Activated naive CD8-positive, alpha-beta T cell treated with anti-CD3 and anti-CD28 coated beads, Interleukin-2, amount 50 U/mL, for 24 hours (primary cell): ENCODE results near the gene PLEKHF1.

Experiments used
- ATAC-seq: fragments of 150-1000 bp; cut with Tn5 transposase; one replicate; pipeline ENCODE4 v1.10.0; 2021
- DNase-seq: peaks from one replicate; pipeline ENCODE4 v3.0.0; 2021
- H3K27ac Mint-ChIP-seq: one replicate; pipeline ENCODE4 v1.8.0; 2021; ENCODE audit warnings: mild to moderate bottlenecking, mixed read lengths
- H3K27me3 Mint-ChIP-seq: one replicate; pipeline ENCODE4 v1.8.0; 2021; ENCODE audit warnings: mixed read lengths
- H3K36me3 Mint-ChIP-seq: one replicate; pipeline ENCODE4 v1.8.0; 2021; ENCODE audit warnings: low read depth, mixed read lengths
- H3K4me1 Mint-ChIP-seq: one replicate; pipeline ENCODE4 v1.8.0; 2021; ENCODE audit warnings: mixed read lengths
- H3K4me3 Mint-ChIP-seq: one replicate; pipeline ENCODE4 v1.8.0; 2021; ENCODE audit warnings: mild to moderate bottlenecking, moderate library complexity, mixed read lengths
- H3K9me3 Mint-ChIP-seq: one replicate; pipeline ENCODE4 v1.8.0; 2021; ENCODE audit warnings: mixed read lengths

Gene PLEKHF1

GRCh38 chr19:29687897-29688728 lies 22.9 kb downstream of the PLEKHF1 start:
- DNase-seq (no peak), ATAC-seq (peak; percentile 29)
- Mint-ChIP-seq H3K4me1 (peaks cover 48% of the 10 kb centered on the region), H3K27ac (peak overlapping the region; percentile 82), H3K9me3 (peaks cover 5% of the 10 kb centered on the region), H3K36me3 (peaks cover 5% of the 10 kb centered on the region), H3K27me3 (no peaks in the 10 kb centered on the region), H3K4me3 (peak overlapping the region; percentile 7)

DNA sequence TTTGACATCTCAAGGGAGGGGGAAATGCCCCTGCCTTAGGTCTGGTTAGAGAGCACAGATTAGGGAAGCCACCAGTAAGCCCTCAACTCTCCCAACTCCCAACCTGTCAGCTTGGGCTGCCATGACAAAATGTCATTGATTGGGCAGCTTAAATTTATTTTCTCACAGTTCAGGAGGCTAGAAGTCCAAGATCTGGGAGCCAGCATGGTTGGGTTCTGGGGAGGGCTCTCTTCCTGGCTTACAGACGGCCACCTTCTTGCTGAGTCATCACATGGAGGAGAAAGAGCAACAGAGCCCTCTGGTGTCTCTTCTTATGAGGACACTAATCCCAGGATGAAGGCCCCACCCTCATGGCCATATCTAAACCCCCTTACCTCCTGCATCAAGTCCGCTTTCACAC lies 25.6 kb downstream of the PLEKHF1 start:
- H3K4me3 Mint-ChIP-seq: no peak overlapping the region
- peaks cover 5% of the 10 kb centered on the region for H3K9me3 Mint-ChIP-seq
- H3K27me3 Mint-ChIP-seq: no peaks in the 10 kb centered on the region
- ATAC-seq: peak; percentile 39
- peak overlapping the region; percentile 72 for H3K27ac Mint-ChIP-seq
- peaks cover 45% of the 10 kb centered on the region for H3K4me1 Mint-ChIP-seq
- peaks cover 5% of the 10 kb centered on the region for H3K36me3 Mint-ChIP-seq
- DNase-seq: peak; percentile 59

GRCh38 chr19:29694161-29694560 lies 28.9 kb downstream of the PLEKHF1 start:
- Mint-ChIP-seq H3K4me3 (no peak overlapping the region), H3K36me3 (peaks cover 5% of the 10 kb centered on the region), H3K9me3 (peaks cover 5% of the 10 kb centered on the region), H3K27ac (no peak overlapping the region), H3K4me1 (peaks cover 19% of the 10 kb centered on the region), H3K27me3 (no peaks in the 10 kb centered on the region)
- no peak for DNase-seq
- ATAC-seq: no peak

GRCh38 chr19:29694669-29695627 lies 29.7 kb downstream of the PLEKHF1 start:
- Mint-ChIP-seq H3K36me3 (no peaks in the 10 kb centered on the region), H3K9me3 (no peaks in the 10 kb centered on the region), H3K4me3 (no peak overlapping the region), H3K27ac (no peak overlapping the region), H3K27me3 (no peaks in the 10 kb centered on the region), H3K4me1 (peaks cover 15% of the 10 kb centered on the region)
- DNase-seq: peak; percentile 89
- ATAC-seq: peak; percentile 98

GRCh38 chr19:29695765-29696564 lies 30.7 kb downstream of the PLEKHF1 start:
- peaks cover 8% of the 10 kb centered on the region for H3K4me1 Mint-ChIP-seq
- H3K27me3 Mint-ChIP-seq: no peaks in the 10 kb centered on the region
- no peak for DNase-seq
- H3K9me3 Mint-ChIP-seq: no peaks in the 10 kb centered on the region
- no peak overlapping the region for H3K4me3 Mint-ChIP-seq
- ATAC-seq: no peak
- H3K27ac Mint-ChIP-seq: no peak overlapping the region
- H3K36me3 Mint-ChIP-seq: peaks cover under 1% of the 10 kb centered on the region

GRCh38 chr19:29696565-29696846 lies 31.2 kb downstream of the PLEKHF1 start:
- Mint-ChIP-seq H3K4me1 (peaks cover 6% of the 10 kb centered on the region), H3K27me3 (no peaks in the 10 kb centered on the region), H3K9me3 (no peaks in the 10 kb centered on the region), H3K4me3 (no peak overlapping the region), H3K36me3 (peaks cover 3% of the 10 kb centered on the region), H3K27ac (no peak overlapping the region)
- DNase-seq: no peak
- no peak for ATAC-seq

GRCh38 chr19:29697523-29698261 lies 32.4 kb downstream of the PLEKHF1 start:
- H3K9me3 Mint-ChIP-seq: no peaks in the 10 kb centered on the region
- no peak overlapping the region for H3K27ac Mint-ChIP-seq

GRCh38 chr19:29699861-29700260 lies 34.6 kb downstream of the PLEKHF1 start:
- Mint-ChIP-seq H3K4me1 (peaks cover 14% of the 10 kb centered on the region), H3K4me3 (no peak overlapping the region), H3K27me3 (no peaks in the 10 kb centered on the region), H3K27ac (no peak overlapping the region), H3K9me3 (no peaks in the 10 kb centered on the region), H3K36me3 (peaks cover 6% of the 10 kb centered on the region)
- no peak for ATAC-seq
- DNase-seq: no peak

More at GRCh38 chr19:29697523-29698261, 32.4 kb downstream of the PLEKHF1 start:
- Mint-ChIP-seq H3K4me1 (peaks cover 6% of the 10 kb centered on the region), H3K36me3 (peaks cover 6% of the 10 kb centered on the region), H3K27me3 (no peaks in the 10 kb centered on the region), H3K4me3 (no peak overlapping the region)
- DNase-seq (no peak), ATAC-seq (no peak)

- H3K4me3 Mint-ChIP-seq: no peak overlapping the region
- no peak for DNase-seq
- ATAC-seq: no peak
- H3K36me3 Mint-ChIP-seq: peaks cover 9% of the 10 kb centered on the region
- no peaks in the 10 kb centered on the region for H3K27me3 Mint-ChIP-seq
- H3K4me1 Mint-ChIP-seq: peaks cover 20% of the 10 kb centered on the region
- no peak overlapping the region for H3K27ac Mint-ChIP-seq
- no peaks in the 10 kb centered on the region for H3K9me3 Mint-ChIP-seq
Measured at GRCh38 chr19:29700498-29700897, 35.2 kb downstream of the PLEKHF1 start.

DNA sequence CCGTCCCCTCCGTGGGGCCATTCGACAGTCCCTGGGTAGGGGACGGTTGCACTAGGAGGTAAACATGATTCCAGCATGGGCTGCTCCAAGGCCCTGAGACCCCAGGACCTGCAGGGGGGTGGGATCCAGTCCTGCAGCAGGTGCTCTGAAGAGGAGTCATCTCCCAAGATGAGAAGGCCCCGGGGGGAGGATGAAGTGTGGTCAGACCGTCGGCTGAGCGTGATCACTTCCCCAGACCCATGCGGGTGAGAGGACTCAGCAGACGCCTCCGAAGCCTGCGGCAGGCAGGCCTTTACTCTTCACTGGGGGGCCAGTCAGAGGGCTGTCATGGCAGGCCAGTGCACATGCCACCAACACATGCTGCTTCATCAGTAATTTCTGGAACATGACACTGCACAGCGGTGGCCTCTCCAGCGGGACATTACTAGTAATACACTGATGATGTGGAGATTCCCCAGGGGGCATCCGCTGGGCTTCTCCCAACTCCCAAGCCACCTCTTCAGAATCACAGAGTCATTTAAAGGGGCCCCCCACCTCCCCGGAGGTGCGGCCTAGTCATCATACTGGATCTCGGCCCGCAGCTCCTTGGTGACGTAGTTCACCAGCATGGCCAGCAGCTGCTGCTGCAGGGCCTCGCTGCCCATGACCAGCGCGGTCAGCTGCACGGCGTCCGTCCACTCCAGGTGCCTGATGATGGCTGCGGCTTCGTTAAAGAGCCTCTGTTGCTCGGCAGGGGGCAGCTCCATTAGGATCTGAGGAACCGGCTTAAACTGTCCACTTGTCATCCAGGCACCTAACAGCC lies 37.1 kb downstream of the PLEKHF1 start:
- Mint-ChIP-seq H3K4me3 (no peak overlapping the region), H3K27ac (no peak overlapping the region), H3K9me3 (no peaks in the 10 kb centered on the region), H3K4me1 (peaks cover 38% of the 10 kb centered on the region), H3K36me3 (peaks cover 27% of the 10 kb centered on the region), H3K27me3 (no peaks in the 10 kb centered on the region)
- ATAC-seq: no peak
- DNase-seq: no peak

DNA sequence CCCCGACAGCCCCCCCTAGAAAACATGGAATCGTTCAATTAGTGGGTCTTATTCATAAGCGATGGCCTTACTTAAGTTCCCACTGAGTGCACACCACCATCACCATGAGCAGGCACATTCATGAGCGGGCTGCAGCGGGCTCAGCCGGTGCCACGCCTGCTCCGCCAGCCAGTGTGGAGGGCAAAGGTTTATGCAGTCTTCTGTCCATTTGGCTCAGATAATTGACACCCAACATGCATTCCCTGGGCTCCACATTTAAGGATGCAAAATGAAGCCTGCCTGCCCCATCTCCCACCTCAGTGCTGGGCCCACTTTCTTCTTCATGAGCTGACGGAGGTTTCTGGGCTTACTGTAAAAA lies 37.7 kb downstream of the PLEKHF1 start:
- Mint-ChIP-seq H3K9me3 (no peaks in the 10 kb centered on the region), H3K27ac (peak overlapping the region; percentile 60), H3K27me3 (no peaks in the 10 kb centered on the region), H3K36me3 (peaks cover 32% of the 10 kb centered on the region), H3K4me3 (no peak overlapping the region), H3K4me1 (peaks cover 44% of the 10 kb centered on the region)
- no peak for DNase-seq
- no peak for ATAC-seq

GRCh38 chr19:29704562-29705558 lies 39.6 kb downstream of the PLEKHF1 start:
- peak; percentile 84 for ATAC-seq
- Mint-ChIP-seq H3K4me3 (peak overlapping the region; percentile 37), H3K27ac (peak overlapping the region; percentile 93), H3K9me3 (no peaks in the 10 kb centered on the region), H3K4me1 (peaks cover 60% of the 10 kb centered on the region), H3K36me3 (peaks cover 35% of the 10 kb centered on the region), H3K27me3 (no peaks in the 10 kb centered on the region)
- no peak for DNase-seq
